Right lobe of liver (tissue), 6 donors: Measurements from ENCODE around the gene RBSN. TPM values are rescaled to one million over a fixed set of nuclear protein-coding genes. Genes with fewer than 3 reads are reported as not detected.

Experiments used
- ATAC-seq, 4 donors: fragments of 200-7000 bp; cut with Tn5 transposase; one replicate each; pipeline ENCODE4 v1.9.1; 2020; ENCODE audit warnings: mild to moderate bottlenecking in 4 of 4, moderate library complexity in 4 of 4
- DNase-seq, 3 donors: peaks; one replicate each; pipeline ENCODE4 v3.0.0-alpha.2; 2020
- H3K27ac ChIP-seq, 3 donors: fragments of 200-600 bp; one replicate each; pipeline ENCODE4 v1.8.0; 2022
- H3K27me3 ChIP-seq, 2 donors: fragments of 200-600 bp; one replicate each; pipeline ENCODE4 v1.8.0; 2022
- H3K36me3 ChIP-seq, 4 donors: fragments of 200-600 bp; sonication (generic) in 1 of 4; one replicate each; pipeline versions ENCODE4 v1.5.1 to v1.8.0; 2017 to 2022; ENCODE audit warnings: control low read depth in 1 of 4
- H3K4me1 ChIP-seq, 4 donors: fragments of 200-600 bp; sonication (generic) in 1 of 4; one replicate each; pipeline versions ENCODE4 v1.5.1 to v1.8.0; 2017 to 2022; ENCODE audit warnings: control low read depth in 1 of 4
- H3K4me3 ChIP-seq, 3 donors: fragments of 200-600 bp; one replicate each; pipeline ENCODE4 v1.8.0; 2022
- H3K9me3 ChIP-seq, 4 donors: fragments of 200-600 bp; sonication (generic) in 1 of 4; one replicate each; pipeline versions ENCODE4 v1.5.1 to v1.8.0; 2017 to 2022; ENCODE audit warnings: control low read depth in 1 of 4
- POLR2A ChIP-seq: fragments of 450-650 bp; IDR thresholded peaks from one replicate; pipeline ENCODE4 v1.6.1; 2017; ENCODE audit warnings: antibody characterized with exemption, mild to moderate bottlenecking
- WGBS: methylation state at CpG from one replicate; pipeline ENCODE4 v1.1.6; 2018; ENCODE audit warnings: low coverage, low lambda C conversion rate; ENCODE audit not compliant: insufficient coverage; ENCODE audit errors: missing lambda C conversion rate; 5-methylcytosine and 5-hydroxymethylcytosine counted together
- intact Hi-C, 2 donors: fragments of 100-400 bp; cut with DNase I; formaldehyde crosslinking; loops; one replicate each; pipeline versions ENCODE4 v1.11.2 to v1.14.1; 2022
- total RNA-seq, 6 experiments: library from RNA; depleted of rRNA in 2 of 6; stranded (reverse); fragments of >200 nt in 2 of 6; fragmentation: NEBNext Ultra II Directional in 3 of 6; extraction: Animal tissue kit (Norgen Biotek cat#: 25700) in 3 of 6; gene quantifications; one replicate each; pipeline versions ENCODE4 v1.1.0 to v1.2.4, GENCODE V29; 2016 to 2023
- TF ChIP-seq, protein P1 (sequence below), 4 donors: fragments of 200-600 bp in 3 of 4; fragments of 450-650 bp in 1 of 4; IDR thresholded peaks; one replicate each; pipeline versions ENCODE4 v1.5.1 to v1.8.0; 2016 to 2022; ENCODE audit warnings: antibody characterized with exemption in 4 of 4, mild to moderate bottlenecking in 2 of 4
- donor health status: DM: no; HTN: yes; CAD: no.
- donor health status: DM: no; HTN: no; CAD: no.
- donor health status: DM: no; HTN: no; CAD: no.
- donor health status: DM: no; HTN: yes; CAD: no.
- donor health status: DM: no; HTN: yes; CAD: no.

RBSN gene
- total RNA-seq, 6 experiments from 2014 or later: 10.5 to 13.9 (median 11.5) TPM

GRCh38 chr3:15051531-15051930 is 47.4 kb downstream of the RBSN start:
- no peaks in the 10 kb centered on the region for H3K27me3 ChIP-seq
- intact Hi-C loops: no loop called here
- no peak overlapping the region for H3K4me3 ChIP-seq
- TF ChIP-seq, protein P1, sequence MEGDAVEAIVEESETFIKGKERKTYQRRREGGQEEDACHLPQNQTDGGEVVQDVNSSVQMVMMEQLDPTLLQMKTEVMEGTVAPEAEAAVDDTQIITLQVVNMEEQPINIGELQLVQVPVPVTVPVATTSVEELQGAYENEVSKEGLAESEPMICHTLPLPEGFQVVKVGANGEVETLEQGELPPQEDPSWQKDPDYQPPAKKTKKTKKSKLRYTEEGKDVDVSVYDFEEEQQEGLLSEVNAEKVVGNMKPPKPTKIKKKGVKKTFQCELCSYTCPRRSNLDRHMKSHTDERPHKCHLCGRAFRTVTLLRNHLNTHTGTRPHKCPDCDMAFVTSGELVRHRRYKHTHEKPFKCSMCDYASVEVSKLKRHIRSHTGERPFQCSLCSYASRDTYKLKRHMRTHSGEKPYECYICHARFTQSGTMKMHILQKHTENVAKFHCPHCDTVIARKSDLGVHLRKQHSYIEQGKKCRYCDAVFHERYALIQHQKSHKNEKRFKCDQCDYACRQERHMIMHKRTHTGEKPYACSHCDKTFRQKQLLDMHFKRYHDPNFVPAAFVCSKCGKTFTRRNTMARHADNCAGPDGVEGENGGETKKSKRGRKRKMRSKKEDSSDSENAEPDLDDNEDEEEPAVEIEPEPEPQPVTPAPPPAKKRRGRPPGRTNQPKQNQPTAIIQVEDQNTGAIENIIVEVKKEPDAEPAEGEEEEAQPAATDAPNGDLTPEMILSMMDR (IDR thresholded peaks at IDR 0.05): peak; percentile 51 to 67 (median 62)
- TF ChIP-seq POLR2A: no peak
- ATAC-seq: peak; percentile 89 to 92 (median 90)
- WGBS: no CpG with 5 or more reads among the region's 1 CpG
- peaks cover 0 to 12% (median 0%) of the 10 kb centered on the region in 4 donors for H3K4me1 ChIP-seq
- peaks cover 0 to 63% (median 22%) of the 10 kb centered on the region in 4 donors for H3K36me3 ChIP-seq
- peak; percentile 51 to 67 (median 62) for DNase-seq
- no peaks in the 10 kb centered on the region for H3K9me3 ChIP-seq
- H3K27ac ChIP-seq: no peak overlapping the region

- TF ChIP-seq, protein P1 (IDR thresholded peaks at IDR 0.05): no peak
- TF ChIP-seq POLR2A: no peak
- Histone ChIP-seq H3K4me3 (no peak overlapping the region), H3K27me3 (no peaks in the 10 kb centered on the region), H3K36me3 (peaks cover 0 to 69% (median 27%) of the 10 kb centered on the region in 4 donors), H3K4me1 (peaks cover 0 to 12% (median 0%) of the 10 kb centered on the region in 4 donors), H3K9me3 (no peaks in the 10 kb centered on the region), H3K27ac (no peak overlapping the region)
- intact Hi-C loops: no loop called here
- DNase-seq (no peak), ATAC-seq (no peak)
- 70% methylated on average over 3 of the region's 3 CpGs for WGBS
Measured at GRCh38 chr3:15050405-15051092, 48.4 kb downstream of the RBSN start.

GRCh38 chr3:15049584-15049983 is 49.4 kb downstream of the RBSN start:
- Histone ChIP-seq H3K27ac (peak overlapping the region in 1 of 3 donors; percentile 18), H3K27me3 (no peaks in the 10 kb centered on the region), H3K4me1 (peaks cover 0 to 12% (median 0%) of the 10 kb centered on the region in 4 donors), H3K9me3 (no peaks in the 10 kb centered on the region), H3K36me3 (peaks cover 0 to 78% (median 35%) of the 10 kb centered on the region in 4 donors), H3K4me3 (no peak overlapping the region)
- intact Hi-C loops: no loop called here
- peak; percentile 45 to 75 (median 57) for ATAC-seq
- WGBS: 30% methylated on average over 2 of the region's 2 CpGs
- TF ChIP-seq, protein P1 (IDR thresholded peaks at IDR 0.05): no peak
- no peak for TF ChIP-seq POLR2A
- DNase-seq: no peak

GRCh38 chr3:15045667-15046066 is 53.3 kb downstream of the RBSN start:
- Histone ChIP-seq H3K4me1 (peaks cover 0 to 12% (median 0%) of the 10 kb centered on the region in 4 donors), H3K27me3 (no peaks in the 10 kb centered on the region), H3K9me3 (no peaks in the 10 kb centered on the region), H3K27ac (no peak overlapping the region), H3K36me3 (peaks cover 0 to 82% (median 53%) of the 10 kb centered on the region in 4 donors), H3K4me3 (no peak overlapping the region)
- ATAC-seq: no peak
- TF ChIP-seq POLR2A: no peak
- TF ChIP-seq, protein P1 (IDR thresholded peaks at IDR 0.05): no peak
- 86% methylated on average over 1 of the region's 1 CpG for WGBS
- intact Hi-C loops: no loop called here
- no peak for DNase-seq
